ENCODE results near the gene PCNX2.
"Not testable (repeated sequence)": the region's sequence is repeated elsewhere in the genome, so short reads cannot be mapped to it uniquely, and the experiment has no call there.

GRCh38 chr1:233003638-233004037 lies 291.9 kb downstream of the PCNX2 start:
- not testable (repeated sequence) for TF ChIP-seq CTCF, ZNF398, ZNF175 (tag by site-specific recombination; IDR thresholded peaks at IDR 0.05)
